CD4-positive, alpha-beta T cell treated with Interleukin-6 at 100 ng/mL for 8 hours (primary cell): Measurements from ENCODE around the gene GHRHR.

ENCODE experiments used
- DNase-seq: peaks from one replicate; pipeline ENCODE4 v3.0.0-alpha.2; 2020; ENCODE audit warnings: mixed read lengths, low spot score

GHRHR gene

DNA sequence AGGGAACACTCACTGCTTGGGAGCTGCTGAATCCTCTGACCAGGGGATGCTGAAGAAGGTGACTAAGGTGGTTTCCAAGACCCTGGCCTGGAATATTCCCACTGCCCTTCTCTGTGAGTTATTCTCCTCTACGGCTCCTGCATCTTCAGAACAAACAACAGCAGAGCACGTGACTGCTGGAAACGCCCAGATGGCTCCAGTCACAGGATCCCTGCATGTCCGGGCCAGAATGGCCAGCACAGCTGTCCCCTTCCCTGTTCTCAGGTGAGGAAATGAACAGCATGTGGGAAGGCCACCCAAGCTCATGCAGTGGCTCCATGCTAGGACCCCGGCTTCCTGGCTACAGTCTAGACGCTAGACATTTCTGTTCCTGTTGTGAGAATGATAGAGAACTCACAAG lies 43.1 kb downstream of the GHRHR start:
- DNase-seq, result no peak

DNA sequence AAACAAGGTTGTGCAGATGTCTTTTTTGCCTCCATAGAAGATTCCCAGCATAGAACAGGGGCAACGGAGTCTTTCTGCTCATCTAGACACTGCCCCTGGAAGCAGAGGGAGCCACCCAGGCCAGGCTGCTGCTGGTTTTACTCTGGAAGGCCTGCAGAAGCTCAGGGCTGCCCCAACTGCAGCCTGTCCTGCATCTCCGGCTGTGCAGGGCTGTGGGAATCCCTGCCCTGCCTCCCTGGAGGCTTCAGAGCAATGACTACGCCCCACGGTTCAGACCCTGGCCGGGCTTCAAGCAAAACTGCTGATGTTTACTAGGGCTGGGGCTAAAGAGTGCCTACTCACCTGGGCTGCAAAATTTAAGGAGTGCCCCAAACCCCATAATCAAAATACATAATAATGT lies 43.9 kb downstream of the GHRHR start:
- no peak for DNase-seq

DNA sequence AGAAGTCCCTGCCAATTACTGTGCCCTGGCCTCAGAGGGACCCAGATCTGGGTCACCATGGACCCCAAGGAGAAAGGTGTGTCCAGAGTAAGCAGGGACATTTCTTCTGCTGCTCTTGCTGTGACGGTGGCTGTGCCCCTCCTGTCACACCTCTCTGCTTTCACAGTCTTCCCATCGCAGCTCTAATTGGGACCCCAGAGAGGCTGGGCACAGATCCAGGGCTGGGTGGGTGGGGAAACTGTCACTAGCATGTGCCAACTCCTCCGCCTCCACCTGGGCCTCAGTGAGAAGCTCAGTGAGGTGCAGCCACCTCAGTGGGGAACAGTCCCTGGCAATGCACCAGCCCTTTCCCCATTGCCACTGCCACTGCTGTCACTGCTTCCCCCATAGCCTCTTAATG lies 51.1 kb downstream of the GHRHR start:
- no peak for DNase-seq

DNA sequence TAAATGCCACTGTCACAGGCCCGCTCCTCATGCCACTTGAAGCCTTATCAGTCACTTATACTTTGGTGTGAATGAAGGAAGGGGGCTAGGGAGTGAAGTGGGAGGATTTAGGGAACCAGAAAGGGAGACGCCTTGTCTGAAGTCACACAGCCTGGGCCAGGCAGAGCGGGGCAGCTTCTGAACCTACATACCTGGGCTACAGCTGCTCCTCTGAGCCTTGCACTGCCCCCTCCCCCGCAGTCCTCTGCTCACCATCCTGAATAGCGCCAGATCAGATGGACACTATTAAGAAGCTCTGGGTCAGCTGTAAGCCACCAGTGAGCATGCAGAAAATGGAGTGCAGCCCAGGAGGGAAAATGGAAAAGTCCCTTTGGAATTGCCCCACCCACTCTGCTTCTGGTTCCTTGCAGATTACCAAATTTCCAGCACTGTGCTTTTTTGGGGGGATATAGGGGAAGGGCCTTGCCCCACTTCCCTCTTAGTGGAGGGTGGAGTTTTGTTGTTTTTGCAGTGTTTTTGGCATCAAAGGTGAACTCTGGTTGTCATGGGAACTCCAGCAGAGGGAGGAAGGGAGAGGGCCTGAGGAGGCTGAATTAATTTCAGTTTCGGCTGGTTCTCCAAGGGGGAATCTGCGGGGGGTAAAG lies 53.4 kb downstream of the GHRHR start:
- DNase-seq, result no peak

DNA sequence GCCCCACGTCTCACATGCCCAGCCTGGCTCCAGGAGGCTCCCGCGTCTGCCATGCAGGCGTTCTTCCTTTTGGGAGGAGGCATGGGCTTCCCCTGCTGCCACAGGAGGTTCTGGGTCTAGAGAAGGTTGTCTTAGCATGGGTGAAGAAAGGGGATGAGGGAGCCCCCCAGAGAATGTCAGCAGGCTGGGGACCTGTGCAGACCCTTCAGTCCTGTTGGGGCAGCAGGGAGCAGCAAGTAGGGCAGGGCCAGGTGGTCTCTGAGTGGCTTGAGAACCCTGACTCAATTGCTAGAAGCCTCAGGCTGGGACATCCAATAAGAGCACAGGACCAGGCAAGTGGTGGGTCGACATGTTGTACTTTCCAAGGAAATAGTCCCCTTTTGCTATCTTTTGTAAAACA lies 54.0 kb downstream of the GHRHR start:
- DNase-seq, result no peak

DNA sequence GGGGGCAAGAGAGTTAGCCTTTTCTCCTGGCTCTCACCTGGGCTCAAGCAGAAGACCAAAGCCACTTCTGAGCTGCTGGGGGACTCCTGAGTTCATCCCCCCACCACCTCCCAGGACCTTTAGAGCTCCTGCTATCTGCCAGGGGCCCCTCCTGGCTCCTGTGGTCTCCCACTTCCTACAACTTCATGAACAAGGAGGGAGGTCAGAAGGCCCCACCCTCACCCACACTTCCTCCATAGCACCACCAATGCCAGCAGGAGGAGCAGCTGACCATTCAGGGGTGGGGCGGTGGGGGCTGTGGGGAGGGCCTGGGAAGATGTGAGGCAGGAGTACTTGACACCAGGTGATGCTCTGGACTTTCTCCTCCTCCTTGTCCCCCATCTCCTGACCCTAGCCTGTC lies 55.8 kb downstream of the GHRHR start:
- DNase-seq, result no peak

DNA sequence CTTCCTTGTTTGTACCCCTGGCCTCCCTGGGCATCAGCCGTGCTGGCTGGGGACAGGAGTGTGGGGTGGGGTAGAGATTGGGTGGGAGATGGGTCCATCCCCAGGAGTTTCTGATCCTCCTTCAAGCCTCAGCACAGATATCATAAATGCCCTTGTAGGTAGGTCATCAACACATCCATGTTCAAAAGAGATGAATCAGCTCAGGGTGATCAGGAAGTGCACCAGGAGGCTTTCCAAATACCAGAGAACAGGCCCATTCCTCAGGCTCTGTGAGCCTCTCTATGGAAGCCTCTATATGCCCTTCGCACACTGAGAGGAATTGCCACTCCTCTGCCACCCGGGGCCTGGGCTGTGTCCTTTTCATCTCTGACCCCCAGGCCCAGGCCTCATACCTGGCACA lies 56.4 kb downstream of the GHRHR start:
- no peak for DNase-seq

DNA sequence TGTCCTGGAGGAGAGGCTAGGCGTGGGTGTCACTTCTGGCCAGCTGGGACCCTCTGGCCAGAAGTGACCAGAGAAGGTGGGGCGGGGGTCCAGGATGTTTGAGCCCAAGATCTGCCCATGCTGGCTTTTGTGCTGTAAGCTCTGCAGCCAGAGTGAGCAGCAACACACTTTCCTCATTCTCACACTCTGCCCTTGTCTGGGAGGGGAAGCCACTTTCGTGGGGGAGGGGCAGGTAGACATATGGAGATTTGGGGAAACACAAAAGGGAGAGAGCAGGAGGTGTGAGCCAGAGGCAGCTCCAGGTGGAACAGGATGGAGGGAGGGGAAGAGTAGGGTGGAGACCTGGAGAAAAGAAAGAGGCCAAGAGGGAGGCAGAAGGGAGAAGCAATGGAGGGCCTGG lies 56.9 kb downstream of the GHRHR start:
- DNase-seq, result no peak

DNA sequence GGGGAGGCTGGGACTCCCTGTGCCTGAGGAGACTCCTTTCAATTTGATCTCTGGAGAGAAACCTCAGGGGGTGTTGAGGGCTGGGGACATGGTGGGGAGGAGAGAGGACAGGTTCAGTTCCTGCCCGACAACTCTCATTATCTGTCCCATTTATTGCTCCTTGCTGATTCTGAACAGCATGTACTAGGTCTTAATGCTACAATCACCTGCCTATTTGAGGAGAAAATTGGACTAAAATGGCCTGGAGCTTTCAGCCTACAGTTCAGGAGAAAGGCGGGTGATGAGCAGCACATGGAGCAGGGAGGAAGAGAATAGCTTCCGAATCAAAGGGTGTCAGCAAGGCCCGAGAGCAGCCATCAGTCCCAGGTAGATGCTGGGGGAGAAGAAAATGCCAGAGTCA lies 58.4 kb downstream of the GHRHR start:
- no peak for DNase-seq

DNA sequence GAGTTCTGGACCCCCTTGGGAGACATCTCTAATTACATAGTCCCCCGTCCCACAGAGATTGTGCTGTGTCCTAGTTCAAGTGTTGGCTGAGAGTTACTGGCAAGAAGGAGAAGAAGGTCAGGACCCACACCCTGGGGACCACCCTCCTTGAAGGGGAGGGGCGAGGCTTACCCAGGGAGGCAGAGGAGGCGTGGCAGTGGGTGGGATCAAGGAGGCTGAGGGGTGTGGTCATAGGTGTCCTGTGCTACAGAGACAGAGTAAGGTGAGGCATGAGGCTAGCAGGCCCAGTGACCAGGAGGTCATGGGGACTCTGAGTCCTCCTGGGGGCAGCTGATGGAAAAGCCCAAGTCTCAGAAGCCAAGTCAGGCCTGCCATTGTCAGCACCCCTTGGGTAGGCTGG lies 59.0 kb downstream of the GHRHR start:
- no peak for DNase-seq

DNA sequence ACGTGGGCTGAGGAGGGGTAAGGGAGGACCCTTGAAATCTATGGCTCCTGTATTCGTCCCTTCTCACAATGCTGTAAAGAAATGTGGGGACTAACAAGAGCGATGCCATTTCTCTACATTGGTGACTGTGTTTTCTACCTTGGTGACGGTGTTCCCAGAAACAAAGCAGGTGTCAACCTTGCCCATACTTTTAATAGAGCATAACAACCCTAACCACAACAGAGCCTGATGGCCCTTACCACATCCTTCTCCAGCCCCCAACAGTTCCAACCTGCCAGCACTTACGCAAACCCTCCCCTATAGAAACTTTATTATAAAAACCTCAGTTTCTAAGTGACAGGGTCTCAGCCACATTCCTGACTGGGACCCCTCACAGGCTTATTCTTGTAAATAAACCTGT lies 60.1 kb downstream of the GHRHR start:
- DNase-seq, result peak; percentile 12

DNA sequence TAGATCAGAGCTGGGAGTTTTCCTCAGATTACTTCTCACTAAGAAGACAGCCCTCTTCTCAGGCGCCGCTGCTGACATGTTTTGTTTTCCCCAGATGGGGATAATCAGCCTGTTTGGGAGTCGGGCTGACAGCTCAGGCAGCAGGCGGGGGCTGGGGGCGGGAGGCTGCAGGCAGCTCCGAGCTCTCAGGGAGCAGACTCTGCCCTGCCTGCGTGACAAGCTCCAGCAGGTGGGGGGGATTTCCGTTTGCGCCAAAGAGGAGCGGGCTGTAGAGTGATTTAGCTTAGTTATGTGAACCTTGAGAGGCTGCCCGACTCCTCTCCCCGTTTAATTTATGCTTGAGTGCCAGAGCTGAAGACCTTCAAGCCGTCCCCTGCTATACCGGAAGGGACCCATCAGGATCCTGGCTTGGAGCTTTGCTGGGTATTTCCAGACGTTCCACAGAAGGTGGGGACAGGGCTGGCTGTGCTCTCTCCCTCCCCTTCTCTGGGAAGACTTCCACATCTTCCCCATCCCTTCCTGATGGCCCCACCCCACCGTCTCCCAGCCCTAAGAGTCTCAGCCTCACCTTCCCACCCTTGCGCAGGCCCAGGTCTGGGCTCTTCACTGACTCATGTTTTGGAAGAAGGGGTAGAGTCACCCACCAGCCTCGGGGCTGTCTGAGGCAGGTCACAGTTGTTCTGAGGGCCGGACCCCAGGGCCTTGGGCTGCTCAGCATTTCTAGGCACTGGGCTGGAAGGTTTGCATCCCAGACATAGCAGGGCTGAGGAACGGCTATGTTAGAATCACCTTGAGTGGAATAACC lies 63.6 kb downstream of the GHRHR start:
- no peak for DNase-seq

DNA sequence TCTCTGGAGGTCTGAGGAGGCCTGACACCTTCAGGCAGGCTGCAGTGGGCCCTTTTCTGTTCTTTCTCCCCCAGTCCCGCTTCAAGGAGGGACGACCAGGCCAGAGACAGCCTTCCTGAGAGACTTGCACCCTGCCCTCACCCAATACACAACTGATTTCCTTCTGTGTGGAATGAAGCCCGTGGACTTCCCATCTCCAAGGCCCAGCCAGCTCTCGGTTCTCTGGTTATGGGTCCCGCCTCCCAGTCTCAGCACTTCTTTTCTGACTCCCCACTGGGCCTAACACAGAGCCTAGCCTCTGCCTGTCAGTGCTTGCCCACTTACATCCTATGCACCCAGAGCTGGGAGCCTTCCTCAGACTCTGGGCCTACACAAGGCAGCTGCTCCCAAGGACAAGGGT lies 64.3 kb downstream of the GHRHR start:
- DNase-seq, result no peak

DNA sequence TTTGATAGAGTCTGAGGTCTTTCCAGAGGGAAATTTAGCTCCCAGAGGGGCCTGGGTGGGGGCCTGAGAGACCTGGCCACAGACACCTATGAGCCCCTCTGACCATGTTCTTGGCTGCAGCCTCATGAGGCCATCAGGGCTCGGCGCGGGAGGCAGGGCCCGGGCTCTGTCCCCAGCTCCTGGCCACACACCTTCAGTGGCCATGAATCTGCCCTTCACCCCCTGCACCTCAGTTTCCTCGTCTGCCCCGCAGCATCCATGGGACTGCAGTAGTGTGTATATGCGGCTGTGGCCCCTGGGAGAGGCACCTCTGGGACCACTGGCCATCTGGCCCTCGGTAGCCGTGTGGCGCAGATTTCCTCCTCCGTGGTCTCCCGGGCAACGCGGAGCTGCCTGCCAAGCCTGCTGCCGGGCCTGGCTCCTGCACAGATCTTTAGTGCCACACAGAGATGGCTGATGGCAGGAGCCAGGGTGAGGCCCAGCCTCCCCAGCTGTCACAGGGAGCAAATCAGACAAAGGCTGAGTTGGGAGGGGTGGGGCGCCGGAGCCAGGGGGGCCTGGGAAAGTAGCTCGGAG lies 64.8 kb downstream of the GHRHR start:
- DNase-seq, result no peak
